Spinal cord (tissue), 10 donors: ENCODE data around the gene SMC5. TPM values are rescaled to one million over a fixed set of nuclear protein-coding genes. Genes with fewer than 3 reads are reported as not detected.
"Not testable (repeated sequence)": the region's sequence is repeated elsewhere in the genome, so short reads cannot be mapped to it uniquely, and the experiment has no call there.

Source experiments
- DNase-seq, 6 donors: peaks; one replicate each; pipeline versions ENCODE4 v3.0.0 to v3.0.0-alpha.2; 2013 to 2015; ENCODE audit warnings: low spot score in 6 of 6, low read depth in 4 of 6
- H3K27ac ChIP-seq: one replicate; pipeline ENCODE4 v1.5.1; 2013; ENCODE audit warnings: low read depth, low read length, control low read depth
- H3K27me3 ChIP-seq: one replicate; pipeline ENCODE4 v1.6.1; 2013; ENCODE audit warnings: low read length; ENCODE audit not compliant: control insufficient read depth, insufficient read depth
- H3K36me3 ChIP-seq: one replicate; pipeline ENCODE4 v1.6.1; 2013; ENCODE audit warnings: low read length; ENCODE audit not compliant: control insufficient read depth, insufficient read depth
- H3K4me1 ChIP-seq: one replicate; pipeline ENCODE4 v1.6.1; 2013; ENCODE audit warnings: low read length; ENCODE audit not compliant: control insufficient read depth, insufficient read depth
- H3K4me3 ChIP-seq: one replicate; pipeline ENCODE4 v1.5.1; 2013; ENCODE audit warnings: low read depth, low read length, control low read depth
- H3K9me3 ChIP-seq: one replicate; pipeline ENCODE4 v1.6.1; 2013; ENCODE audit warnings: low read length; ENCODE audit not compliant: control insufficient read depth, insufficient read depth
- WGBS: methylation state at CpG from one replicate; pipeline ENCODE4 v1.1.5; 2013; ENCODE audit warnings: missing lambda C conversion rate; ENCODE audit not compliant: insufficient coverage; 5-methylcytosine and 5-hydroxymethylcytosine counted together
- polyA plus RNA-seq, 2 donors: library from polyadenylated mRNA; unstranded; fragments of 120-200 nt; gene quantifications; one replicate each; pipeline ENCODE4 v1.2.1, GENCODE V29; 2013; ENCODE audit not compliant: insufficient read length in 2 of 2
- total RNA-seq, 2 donors: library from RNA; depleted of rRNA in 1 of 2; stranded (reverse); fragments of 120-200 nt in 1 of 2; fragments of >200 nt in 1 of 2; gene quantifications; one replicate each; pipeline versions ENCODE4 v1.2.3 to v1.2.4, GENCODE V29; 2013 to 2014
- donor health status: healthy.

Gene SMC5
- total and polyA plus RNA-seq, 4 donors = 24.2 to 39.5 (median 31.9) TPM

GRCh38 chr9:70392850-70393249 is 134.1 kb downstream of the SMC5 start:
- peaks cover 15% of the 10 kb centered on the region for H3K4me1 ChIP-seq
- H3K27ac ChIP-seq = peak overlapping the region; percentile 3

GRCh38 chr9:70395652-70396051 is 136.9 kb downstream of the SMC5 start:
- Histone ChIP-seq H3K27me3 (no peaks in the 10 kb centered on the region), H3K4me3 (no peak overlapping the region), H3K36me3 (no peaks in the 10 kb centered on the region), H3K4me1 (peaks cover 9% of the 10 kb centered on the region), H3K9me3 (no peaks in the 10 kb centered on the region), H3K27ac (no peak overlapping the region)
- no peak for DNase-seq
- no CpG with 5 or more reads among the region's 6 CpGs for WGBS

More at GRCh38 chr9:70392850-70393249, 134.1 kb downstream of the SMC5 start:
- no peak for DNase-seq
- Histone ChIP-seq H3K27me3 (no peaks in the 10 kb centered on the region), H3K4me3 (no peak overlapping the region), H3K36me3 (no peaks in the 10 kb centered on the region), H3K9me3 (no peaks in the 10 kb centered on the region)
- WGBS = 56% methylated on average over 2 of the region's 3 CpGs

GRCh38 chr9:70398145-70398556 is 139.4 kb downstream of the SMC5 start:
- Histone ChIP-seq H3K27me3 (no peaks in the 10 kb centered on the region), H3K4me1 (peaks cover 6% of the 10 kb centered on the region), H3K9me3 (no peaks in the 10 kb centered on the region), H3K27ac (no peak overlapping the region), H3K4me3 (no peak overlapping the region), H3K36me3 (no peaks in the 10 kb centered on the region)
- DNase-seq = no peak
- WGBS = 80% methylated on average over 2 of the region's 4 CpGs

- Histone ChIP-seq H3K4me1 (peaks cover 3% of the 10 kb centered on the region), H3K9me3 (no peaks in the 10 kb centered on the region), H3K4me3 (no peak overlapping the region), H3K27ac (no peak overlapping the region), H3K27me3 (no peaks in the 10 kb centered on the region), H3K36me3 (no peaks in the 10 kb centered on the region)
- DNase-seq = no peak
Observed at GRCh38 chr9:70399141-70399540, 140.4 kb downstream of the SMC5 start.

GRCh38 chr9:70400107-70400892 is 141.5 kb downstream of the SMC5 start:
- Histone ChIP-seq H3K27ac (no peak overlapping the region), H3K9me3 (no peaks in the 10 kb centered on the region), H3K36me3 (no peaks in the 10 kb centered on the region), H3K4me1 (peaks cover 3% of the 10 kb centered on the region), H3K4me3 (no peak overlapping the region), H3K27me3 (no peaks in the 10 kb centered on the region)
- no peak for DNase-seq
- WGBS = 88% methylated on average over 4 of the region's 5 CpGs

GRCh38 chr9:70401241-70401640 is 142.5 kb downstream of the SMC5 start:
- WGBS = 83% methylated on average over 1 of the region's 6 CpGs
- H3K27ac ChIP-seq, H3K27me3 ChIP-seq, H3K9me3 ChIP-seq, H3K36me3 ChIP-seq, H3K4me1 ChIP-seq, DNase-seq, H3K4me3 ChIP-seq: not testable (repeated sequence)

GRCh38 chr9:70402213-70402612 is 143.4 kb downstream of the SMC5 start:
- Histone ChIP-seq H3K36me3 (no peaks in the 10 kb centered on the region), H3K27ac (no peak overlapping the region), H3K4me3 (no peak overlapping the region), H3K4me1 (peaks cover 12% of the 10 kb centered on the region), H3K27me3 (no peaks in the 10 kb centered on the region), H3K9me3 (no peaks in the 10 kb centered on the region)
- no peak for DNase-seq
- no CpG with 5 or more reads among the region's 1 CpG for WGBS

GRCh38 chr9:70403166-70403565 is 144.4 kb downstream of the SMC5 start:
- H3K4me3 ChIP-seq = no peak overlapping the region
- H3K4me1 ChIP-seq = peaks cover 12% of the 10 kb centered on the region
- DNase-seq = no peak
- peak overlapping the region; percentile 17 for H3K27ac ChIP-seq
- H3K9me3 ChIP-seq = no peaks in the 10 kb centered on the region
- WGBS = 63% methylated on average over 1 of the region's 2 CpGs
- H3K36me3 ChIP-seq = no peaks in the 10 kb centered on the region
- H3K27me3 ChIP-seq = no peaks in the 10 kb centered on the region

GRCh38 chr9:70403618-70404025 is 144.8 kb downstream of the SMC5 start:
- Histone ChIP-seq H3K9me3 (no peaks in the 10 kb centered on the region), H3K36me3 (no peaks in the 10 kb centered on the region), H3K4me1 (peaks cover 12% of the 10 kb centered on the region), H3K27ac (peak overlapping the region; percentile 17), H3K27me3 (no peaks in the 10 kb centered on the region), H3K4me3 (no peak overlapping the region)
- DNase-seq = no peak
- WGBS = 63% methylated on average over 3 of the region's 4 CpGs

- peaks cover 12% of the 10 kb centered on the region for H3K4me1 ChIP-seq
- H3K4me3 ChIP-seq = no peak overlapping the region
- no peak overlapping the region for H3K27ac ChIP-seq
- H3K27me3 ChIP-seq = no peaks in the 10 kb centered on the region
- no CpG with 5 or more reads among the region's 2 CpGs for WGBS
- no peaks in the 10 kb centered on the region for H3K9me3 ChIP-seq
- H3K36me3 ChIP-seq = no peaks in the 10 kb centered on the region
- no peak for DNase-seq
Observed at GRCh38 chr9:70404261-70404660, 145.5 kb downstream of the SMC5 start.
